Measurements from ENCODE around the gene HECTD4.

DNA sequence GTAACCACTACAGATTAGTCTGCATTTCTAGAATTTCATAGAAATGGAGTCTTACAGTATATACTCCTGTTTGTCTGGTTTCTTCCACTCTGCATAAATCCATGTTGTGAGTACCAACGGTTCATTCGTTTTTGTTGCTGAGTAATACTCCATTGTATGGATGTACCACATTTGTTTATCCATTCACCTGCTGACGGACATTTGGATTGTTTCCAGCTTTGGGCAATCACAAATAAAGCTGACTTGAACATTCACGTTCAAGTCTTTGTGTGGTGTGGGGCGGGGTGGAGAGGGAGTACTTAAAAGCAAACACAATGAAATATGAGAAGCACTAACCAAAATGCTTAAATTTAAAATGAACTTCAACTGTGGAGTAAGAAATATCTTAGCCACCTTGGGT lies 7.1 kb downstream of the HECTD4 start:
- TF ChIP-seq, protein P1, sequence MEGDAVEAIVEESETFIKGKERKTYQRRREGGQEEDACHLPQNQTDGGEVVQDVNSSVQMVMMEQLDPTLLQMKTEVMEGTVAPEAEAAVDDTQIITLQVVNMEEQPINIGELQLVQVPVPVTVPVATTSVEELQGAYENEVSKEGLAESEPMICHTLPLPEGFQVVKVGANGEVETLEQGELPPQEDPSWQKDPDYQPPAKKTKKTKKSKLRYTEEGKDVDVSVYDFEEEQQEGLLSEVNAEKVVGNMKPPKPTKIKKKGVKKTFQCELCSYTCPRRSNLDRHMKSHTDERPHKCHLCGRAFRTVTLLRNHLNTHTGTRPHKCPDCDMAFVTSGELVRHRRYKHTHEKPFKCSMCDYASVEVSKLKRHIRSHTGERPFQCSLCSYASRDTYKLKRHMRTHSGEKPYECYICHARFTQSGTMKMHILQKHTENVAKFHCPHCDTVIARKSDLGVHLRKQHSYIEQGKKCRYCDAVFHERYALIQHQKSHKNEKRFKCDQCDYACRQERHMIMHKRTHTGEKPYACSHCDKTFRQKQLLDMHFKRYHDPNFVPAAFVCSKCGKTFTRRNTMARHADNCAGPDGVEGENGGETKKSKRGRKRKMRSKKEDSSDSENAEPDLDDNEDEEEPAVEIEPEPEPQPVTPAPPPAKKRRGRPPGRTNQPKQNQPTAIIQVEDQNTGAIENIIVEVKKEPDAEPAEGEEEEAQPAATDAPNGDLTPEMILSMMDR (conservative IDR thresholded peaks at IDR 0.05 in 1 of 2, IDR thresholded peaks at IDR 0.05 in 1 of 2; ENCODE audit: extremely low read depth in 1 of 2, insufficient read depth in 1 of 2, low read depth in 1 of 2, low read length in 2 of 2) = no peak
- no peak for TF ChIP-seq EZH2 (IDR thresholded peaks at IDR 0.05; ENCODE audit: borderline replicate concordance, low read length)
